CD4-positive, alpha-beta T cell treated with Interleukin-15 for 4 hours (primary cell): ENCODE measurements around the gene AMH.
"Not testable (repeated sequence)": the region's sequence is repeated elsewhere in the genome, so short reads cannot be mapped to it uniquely, and the experiment has no call there.

Experiments
- DNase-seq: peaks from one replicate; pipeline ENCODE4 v3.0.0-alpha.2; 2020; ENCODE audit warnings: low spot score

The AMH gene

GRCh38 chr19:2249010-2249866 is at the start of gene AMH:
Gene AMH (plus strand): TSS chr19:2249323. CDS start chr19:2249333, 10 bp downstream.
- no peak for DNase-seq

DNA sequence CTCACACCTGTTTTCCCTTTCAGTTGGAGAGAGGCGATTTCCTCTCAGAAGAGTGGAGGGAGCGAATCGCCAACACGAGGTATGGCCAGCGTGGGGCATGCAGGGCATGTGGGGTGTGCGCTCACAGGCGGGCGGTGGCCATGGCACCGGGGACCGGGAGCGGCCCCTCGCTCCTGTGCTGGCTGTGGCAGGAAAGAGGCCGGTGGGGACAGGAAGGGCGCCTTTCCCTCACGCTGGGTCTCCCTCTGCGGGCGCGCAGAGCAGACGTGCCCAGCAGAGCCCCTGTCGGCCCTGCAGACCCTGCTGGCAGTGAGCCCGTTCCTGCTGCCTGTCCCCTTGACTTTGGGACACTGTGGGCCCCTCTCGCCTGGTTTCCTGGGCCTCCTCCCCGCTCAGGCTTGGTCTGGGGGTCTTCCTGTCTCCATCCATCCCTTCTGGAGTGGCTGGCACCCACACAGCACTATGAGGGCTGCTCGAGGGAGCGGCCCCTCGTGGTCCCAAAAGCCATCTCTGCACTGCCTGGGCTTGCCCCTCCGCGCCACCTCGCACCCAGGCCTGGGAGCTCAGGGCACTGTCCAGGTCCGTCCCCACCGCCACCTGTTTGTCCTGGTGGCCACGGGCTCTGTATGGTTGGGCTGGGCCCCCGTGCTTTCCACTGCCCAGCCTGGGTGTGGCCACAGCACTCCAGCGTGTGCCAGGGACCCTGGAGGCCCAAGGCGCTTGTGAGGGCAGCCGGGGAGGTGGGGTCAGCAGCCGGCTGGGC is 49.1 kb upstream of the AMH start:
- no peak for DNase-seq

GRCh38 chr19:2200624-2201294 is 48.4 kb upstream of the AMH start:
- not testable (repeated sequence) for DNase-seq

- no peak for DNase-seq
These were observed 47.5 kb upstream of the AMH start for GRCh38 chr19:2201473-2202148.

DNA sequence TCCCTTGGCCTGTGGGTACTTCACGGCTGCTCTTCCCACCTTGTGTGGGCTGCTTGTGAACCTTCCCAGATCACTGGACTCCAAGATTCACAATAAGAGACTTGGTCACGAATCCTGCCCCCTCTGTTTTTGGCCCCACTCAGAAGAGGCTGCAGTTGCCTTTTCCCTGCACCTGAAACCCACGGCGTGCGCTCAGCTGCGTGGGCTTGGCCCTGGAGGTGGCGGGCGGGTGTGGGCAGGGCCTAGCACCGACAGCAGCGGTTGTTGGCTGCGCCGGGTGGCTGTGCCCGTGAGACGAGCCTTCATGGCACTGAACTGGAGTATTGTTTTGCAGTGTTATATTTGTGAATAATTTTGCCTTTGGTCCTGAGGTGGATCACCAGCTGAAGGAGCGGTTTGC is 46.8 kb upstream of the AMH start:
- no peak for DNase-seq

GRCh38 chr19:2207008-2207407 is 42.1 kb upstream of the AMH start:
- no peak for DNase-seq

GRCh38 chr19:2207991-2208860 is 40.9 kb upstream of the AMH start:
- DNase-seq = peak; percentile 19

DNA sequence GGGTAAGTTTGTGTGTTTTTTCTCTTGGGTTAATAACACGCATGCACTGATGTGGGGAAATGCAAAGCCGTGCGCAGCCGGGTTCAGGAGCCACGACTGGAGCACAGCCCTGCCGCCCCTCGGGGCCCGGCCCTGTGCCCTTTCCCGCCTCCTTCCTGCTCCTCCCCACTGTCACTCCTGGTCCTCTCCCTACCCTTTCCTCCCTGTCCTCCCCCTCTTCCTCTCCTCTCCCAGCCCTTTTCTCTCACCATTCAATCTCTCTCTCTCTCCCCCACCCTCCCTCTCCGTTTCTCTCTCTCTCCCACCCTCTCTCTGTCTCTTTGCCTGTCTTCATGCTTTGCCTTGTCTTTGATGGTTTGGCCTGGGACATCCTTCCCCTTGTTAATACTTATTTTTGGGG is 40.1 kb upstream of the AMH start:
- no peak for DNase-seq

- DNase-seq = no peak
These were observed 39.7 kb upstream of the AMH start for GRCh38 chr19:2209408-2209807.

GRCh38 chr19:2210206-2210605 is 38.9 kb upstream of the AMH start:
- no peak for DNase-seq

DNA sequence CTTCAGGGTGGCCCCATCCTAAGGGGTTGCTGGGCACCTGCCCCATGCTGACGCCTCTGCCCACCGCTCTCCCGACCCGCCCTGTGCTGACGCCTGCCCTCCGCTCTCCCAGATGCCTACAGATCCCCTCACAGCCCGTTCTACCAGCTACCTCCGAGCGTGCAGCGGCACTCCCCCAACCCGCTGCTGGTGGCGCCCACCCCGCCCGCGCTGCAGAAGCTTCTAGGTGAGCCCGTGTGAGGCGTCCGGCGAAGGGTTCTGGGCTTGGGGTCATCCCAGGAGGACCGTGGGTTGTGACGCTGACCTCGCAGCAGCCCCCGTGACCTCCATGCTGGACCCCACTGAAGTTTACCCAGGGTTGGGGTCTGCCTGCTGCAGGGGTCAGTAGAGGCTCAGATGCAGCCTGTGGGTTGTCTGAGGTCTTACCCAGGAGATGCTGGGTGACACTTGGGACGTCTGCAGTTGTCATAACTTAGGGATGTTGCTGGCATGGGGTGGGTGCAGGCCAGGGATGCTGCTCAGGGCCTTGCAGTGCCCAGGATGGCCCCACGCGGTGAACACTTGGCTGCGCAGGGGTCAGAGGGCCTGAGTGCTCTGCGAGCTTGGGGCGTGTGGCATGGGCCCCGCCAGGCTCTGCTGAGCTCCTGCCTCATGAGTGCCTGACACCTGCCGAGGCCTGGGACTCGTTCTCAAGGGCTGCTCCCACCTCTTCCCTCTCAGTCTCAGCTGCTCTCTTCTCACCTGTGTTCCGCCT is 38.0 kb upstream of the AMH start:
- no peak for DNase-seq

DNA sequence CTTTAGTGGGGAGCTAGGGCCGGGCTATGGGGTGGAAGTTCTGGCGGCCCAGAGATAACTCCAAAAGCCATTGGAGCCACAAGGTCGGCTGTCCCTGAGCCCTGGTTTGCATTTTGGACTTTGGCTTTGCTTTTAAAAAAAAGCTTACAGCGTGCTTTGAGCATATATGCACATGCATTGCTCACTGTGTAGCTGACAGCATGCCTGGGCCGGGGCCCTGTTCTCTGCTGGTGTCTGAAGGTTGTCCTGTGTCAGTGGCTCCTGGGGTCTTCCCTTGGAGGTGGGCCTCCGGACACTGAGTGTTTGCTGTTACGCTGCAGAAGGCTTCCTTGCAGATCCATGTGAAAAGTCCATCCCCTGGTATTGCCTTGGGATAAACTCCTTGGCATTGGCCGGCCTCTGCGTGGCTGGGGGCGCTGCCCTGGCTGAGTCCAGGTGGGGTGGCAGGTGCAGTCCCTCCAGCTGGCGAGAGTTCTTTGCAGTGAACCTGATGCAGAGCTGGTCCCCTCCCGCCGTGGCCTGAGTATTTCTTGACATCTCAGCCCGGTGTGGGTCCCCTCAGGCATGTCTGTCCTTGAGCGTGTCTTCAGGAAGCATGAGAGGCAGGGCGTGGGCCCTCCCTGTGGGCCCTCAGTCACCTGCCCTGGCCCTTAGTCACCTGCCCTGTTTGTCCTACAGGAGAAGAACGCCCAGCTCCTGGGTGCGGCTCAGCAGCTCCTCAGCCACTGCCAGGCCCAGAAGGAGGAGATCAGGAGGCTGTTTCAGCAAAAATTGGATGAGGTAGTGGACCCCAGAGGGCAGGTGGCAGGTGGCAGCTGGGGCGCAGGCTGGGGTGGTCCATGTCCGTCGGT is 36.0 kb upstream of the AMH start:
- no peak for DNase-seq

DNA sequence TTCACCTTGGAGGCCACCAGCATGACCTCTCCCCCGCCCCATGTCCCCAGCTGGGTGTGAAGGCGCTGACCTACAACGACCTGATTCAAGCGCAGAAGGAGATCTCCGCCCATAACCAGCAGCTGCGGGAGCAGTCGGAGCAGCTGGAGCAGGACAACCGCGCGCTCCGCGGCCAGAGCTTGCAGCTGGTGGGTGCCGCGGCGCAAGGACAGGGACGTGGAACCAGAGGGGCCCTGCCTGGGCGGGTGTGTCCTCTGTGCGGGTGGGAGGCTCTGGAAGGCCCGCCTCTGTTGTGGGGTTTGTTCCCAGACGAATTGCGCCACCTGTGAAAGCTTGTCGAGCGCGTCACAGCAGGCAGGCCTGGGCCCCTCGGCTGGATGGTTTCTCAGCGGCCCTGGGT is 35.3 kb upstream of the AMH start:
- DNase-seq = no peak

- DNase-seq = no peak
These were observed 34.9 kb upstream of the AMH start for GRCh38 chr19:2214251-2214650.

GRCh38 chr19:2215281-2215751 is 33.8 kb upstream of the AMH start:
- DNase-seq = peak; percentile 35

- no peak for DNase-seq
These were observed 32.5 kb upstream of the AMH start for GRCh38 chr19:2216361-2217225.

DNA sequence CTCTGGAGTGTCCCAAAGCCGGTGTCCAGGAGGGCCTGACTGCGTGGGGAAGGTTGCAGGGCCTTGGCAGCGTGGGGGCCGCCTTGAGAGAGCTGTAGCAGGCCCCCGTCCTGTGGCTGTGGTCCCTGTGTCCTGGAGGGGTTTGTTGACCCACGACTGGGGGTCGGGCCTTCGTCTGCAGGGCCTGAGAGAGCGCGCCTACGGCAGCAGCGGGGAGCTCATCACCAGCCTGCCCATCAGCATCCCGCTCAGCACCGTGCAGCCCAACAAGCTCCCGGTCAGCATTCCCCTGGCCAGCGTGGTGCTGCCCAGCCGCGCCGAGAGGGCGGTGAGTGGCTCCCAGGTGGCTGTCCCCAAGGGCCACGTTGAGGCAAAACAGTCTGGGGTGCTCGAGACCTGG is 31.5 kb upstream of the AMH start:
- DNase-seq = no peak

- DNase-seq = no peak
These were observed 29.4 kb upstream of the AMH start for GRCh38 chr19:2219726-2220125.
